SH-SY5Y (cell line): ENCODE results near the gene AP5Z1.

Experiments
- GATA2 ChIP-seq: IDR thresholded peaks from 2 replicates; pipeline ENCODE4 v1.6.1; 2011; ENCODE audit warnings: mild to moderate bottlenecking, low read depth, low read length
- GATA3 ChIP-seq: IDR thresholded peaks from 2 replicates; pipeline ENCODE4 v1.6.1; 2011; ENCODE audit warnings: low read depth, mild to moderate bottlenecking, low read length, moderate library complexity

DNA sequence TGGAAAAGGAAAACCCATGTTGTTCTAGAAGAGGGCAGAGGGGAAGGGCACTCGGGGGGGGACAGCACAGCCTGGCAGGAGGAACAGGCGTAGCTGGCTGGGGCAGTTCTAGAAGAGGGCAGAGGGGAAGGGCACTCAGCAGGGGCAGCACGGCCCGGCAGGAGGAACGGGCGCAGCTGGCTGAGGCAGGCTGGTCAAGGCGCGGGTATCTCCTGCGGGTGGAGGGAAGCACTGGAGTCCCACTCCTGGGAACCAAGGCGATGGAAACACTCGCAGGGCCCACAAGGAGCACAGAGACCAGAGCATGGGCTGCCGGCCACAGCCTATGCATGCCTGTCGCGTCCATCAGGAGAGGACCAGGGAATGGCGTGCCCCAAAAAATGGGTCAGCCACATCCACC lies 49.7 kb downstream of the AP5Z1 start:
- no peak for TF ChIP-seq GATA2
- no peak for TF ChIP-seq GATA3
